ENCODE measurements around the gene CIITA. TPM values are rescaled to one million over a fixed set of nuclear protein-coding genes. Genes with fewer than 3 reads are reported as not detected.
A peak's percentile ranks its signal among the peaks of the same experiment; 100 is the strongest.

The CIITA gene
- total and polyA plus RNA-seq, 9 of the 15 experiments (the other 6 are each of a cell fraction or from before 2014, with no cell fraction given): 0.01 to 0.20 (median 0.11) TPM; not detected in 4

- 0 out of 2 replicates have a peak, but pooled peaks have one; percentile 44 for TF ChIP-seq CHAMP1 (IDR thresholded peaks at IDR 0.05)
- no peak for TF ChIP-seq ARHGAP35 (IDR thresholded peaks at IDR 0.05; ENCODE audit: partially characterized antibody)
- TF ChIP-seq MAFF (IDR thresholded peaks at IDR 0.05; ENCODE audit: low read length): no peak
- TF ChIP-seq, protein P1, sequence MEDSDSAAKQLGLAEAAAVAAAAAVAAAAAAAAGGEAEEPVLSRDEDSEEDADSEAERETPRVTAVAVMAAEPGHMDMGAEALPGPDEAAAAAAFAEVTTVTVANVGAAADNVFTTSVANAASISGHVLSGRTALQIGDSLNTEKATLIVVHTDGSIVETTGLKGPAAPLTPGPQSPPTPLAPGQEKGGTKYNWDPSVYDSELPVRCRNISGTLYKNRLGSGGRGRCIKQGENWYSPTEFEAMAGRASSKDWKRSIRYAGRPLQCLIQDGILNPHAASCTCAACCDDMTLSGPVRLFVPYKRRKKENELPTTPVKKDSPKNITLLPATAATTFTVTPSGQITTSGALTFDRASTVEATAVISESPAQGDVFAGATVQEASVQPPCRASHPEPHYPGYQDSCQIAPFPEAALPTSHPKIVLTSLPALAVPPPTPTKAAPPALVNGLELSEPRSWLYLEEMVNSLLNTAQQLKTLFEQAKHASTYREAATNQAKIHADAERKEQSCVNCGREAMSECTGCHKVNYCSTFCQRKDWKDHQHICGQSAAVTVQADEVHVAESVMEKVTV (CRISPR knock-in tag; IDR thresholded peaks at IDR 0.05): 0 out of 2 replicates have a peak, but pooled peaks have one; percentile 18
Observed at GRCh38 chr16:10981697-10982216, 104.8 kb downstream of the CIITA start (continued).

- no peak for ATAC-seq
- no peak overlapping the region for H2AFZ ChIP-seq (ENCODE audit: low read depth, low read length)
- BruUV-seq (replicated peaks): no TSS peak
- peaks cover 60% of the 10 kb centered on the region for H3K36me3 ChIP-seq (ENCODE audit: control insufficient read depth, insufficient read depth, low read length)
- no peaks in the 10 kb centered on the region for H3K79me2 ChIP-seq (ENCODE audit: control insufficient read depth, insufficient read depth, low read length)
- no peaks in the 10 kb centered on the region for H3K9me1 ChIP-seq (ENCODE audit: control insufficient read depth, insufficient read depth, low read length)
- CTCF ChIA-PET (ENCODE audit: low intra/inter-chr PET ratio): interaction anchor here (1.4 kb wide), 1 partner anchor 12 kb away, joined by 4 read pairs; no protein-coding TSS in a partner anchor
- H3K27me3 ChIP-seq (ENCODE audit: control insufficient read depth in 2 of 2, insufficient read depth in 2 of 2, low read length in 2 of 2): no peaks in the 10 kb centered on the region
- no peak overlapping the region for H3K9ac ChIP-seq (ENCODE audit: insufficient read depth in 1 of 2, low read depth in 2 of 2, low read length in 2 of 2)
- no peak for FAIRE-seq
- H3K4me3 ChIP-seq: no peak overlapping the region
- in situ Hi-C loops (cut with MboI): no loop called here
- H4K20me1 ChIP-seq (replicated peaks; ENCODE audit: control insufficient read depth, insufficient read depth, low read length): no peaks in the 10 kb centered on the region
- peaks cover 3 to 7% of the 10 kb centered on the region in 2 experiments; a peak in 3 of 5 replicates for H3K4me1 ChIP-seq (replicated peaks in 1 of 2; ENCODE audit: control insufficient read depth in 2 of 2, insufficient read depth in 2 of 2, low read length in 2 of 2)
- TF ChIP-seq SIX5 (IDR thresholded peaks at IDR 0.05; ENCODE audit: borderline replicate concordance in 1 of 2, insufficient read depth in 1 of 2, low read depth in 1 of 2, low read length in 2 of 2): no peak
- TF ChIP-seq, protein P2, sequence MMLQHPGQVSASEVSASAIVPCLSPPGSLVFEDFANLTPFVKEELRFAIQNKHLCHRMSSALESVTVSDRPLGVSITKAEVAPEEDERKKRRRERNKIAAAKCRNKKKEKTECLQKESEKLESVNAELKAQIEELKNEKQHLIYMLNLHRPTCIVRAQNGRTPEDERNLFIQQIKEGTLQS (IDR thresholded peaks at IDR 0.05): no peak
- TF ChIP-seq, protein P2 (CRISPR knock-in tag; conservative IDR thresholded peaks at IDR 0.05): no peak
- no peak overlapping the region for H3K27ac ChIP-seq (ENCODE audit: extremely low read depth, low read depth, low read length)
- DNase-seq (ENCODE audit: extremely low read depth in 1 of 4, low spot score in 3 of 4): no peak
- intact Hi-C loops (cut with micrococcal nuclease): no loop called here
- WGBS (ENCODE audit: insufficient coverage, low coverage, missing lambda C conversion rate): 78% methylated on average over 15 of the region's 15 CpGs
- no peak overlapping the region for H3K4me2 ChIP-seq (ENCODE audit: insufficient read depth, low read length)
- POLR2A ChIA-PET: interaction anchor here (0.7 to 1.9 kb wide), 3 partner anchors 10 to 273 kb away, joined by 4 to 11 read pairs (median 5); partner anchors contain the start of gene SOCS1
- H3K9me3 ChIP-seq (replicated peaks; ENCODE audit: control insufficient read depth, insufficient read depth, low read depth, low read length): no peaks in the 10 kb centered on the region
Observed at GRCh38 chr16:10982465-10983150, 105.6 kb downstream of the CIITA start.
